Erythroblast (primary cell): ENCODE results near the gene TBC1D1.

Experiments used
- DNase-seq, 2 experiments: peaks; one replicate each; lab custom pipeline; 2025; lab: John Stamatoyannopoulos, UW
- GATA1 ChIP-seq: IDR thresholded peaks from 2 replicates; pipeline ENCODE4 v1.6.1; 2011; ENCODE audit warnings: low read depth, mild to moderate bottlenecking, control low read depth, low read length, moderate library complexity
- POLR2A ChIP-seq: IDR thresholded peaks from 2 replicates; pipeline ENCODE4 v1.6.1; 2011; ENCODE audit warnings: mild to moderate bottlenecking, low read length

Gene TBC1D1

GRCh38 chr4:37873386-37873785, 17.5 kb upstream of the TBC1D1 start:
- no peak for DNase-seq
- TF ChIP-seq POLR2A, result no peak

GRCh38 chr4:37876156-37876555, 14.7 kb upstream of the TBC1D1 start:
- no peak for DNase-seq
- TF ChIP-seq GATA1, result no peak
- no peak for TF ChIP-seq POLR2A

GRCh38 chr4:37879365-37879764, 11.5 kb upstream of the TBC1D1 start:
- DNase-seq, result no peak
- no peak for TF ChIP-seq POLR2A
- no peak for TF ChIP-seq GATA1

GRCh38 chr4:37881811-37882210, 9.1 kb upstream of the TBC1D1 start:
- no peak for DNase-seq
- TF ChIP-seq GATA1 (no peak), POLR2A (no peak)

- TF ChIP-seq POLR2A, result no peak
- no peak for TF ChIP-seq GATA1
- DNase-seq, result peak in 1 of 2 experiments; percentile 10
These were observed 8.1 kb upstream of the TBC1D1 start for GRCh38 chr4:37882665-37883296.

GRCh38 chr4:37884855-37885487, 5.9 kb upstream of the TBC1D1 start:
- no peak for DNase-seq
- no peak for TF ChIP-seq GATA1
- no peak for TF ChIP-seq POLR2A

GRCh38 chr4:37885496-37885895, 5.4 kb upstream of the TBC1D1 start:
- peak in 1 of 2 experiments; percentile 3 for DNase-seq
- TF ChIP-seq GATA1, result no peak
- TF ChIP-seq POLR2A, result no peak

GRCh38 chr4:37889849-37890800, 759 bp upstream of the TBC1D1 start:
- DNase-seq, result no peak
- no peak for TF ChIP-seq GATA1

GRCh38 chr4:37891260-37892159, 626 bp downstream of the TBC1D1 start:
- TF ChIP-seq GATA1, result no peak
- TF ChIP-seq POLR2A, result no peak
- no peak for DNase-seq

GRCh38 chr4:37892641-37893040, 1.8 kb downstream of the TBC1D1 start:
- TF ChIP-seq POLR2A, result no peak
- DNase-seq, result no peak

- DNase-seq, result no peak
- TF ChIP-seq GATA1 (no peak), POLR2A (no peak)
These were observed 2.3 kb downstream of the TBC1D1 start for GRCh38 chr4:37893164-37893563.

GRCh38 chr4:37895271-37895670, 4.4 kb downstream of the TBC1D1 start:
- no peak for TF ChIP-seq POLR2A
- no peak for TF ChIP-seq GATA1

GRCh38 chr4:37896206-37896860, 5.4 kb downstream of the TBC1D1 start:
- no peak for DNase-seq

More at GRCh38 chr4:37895271-37895670, 4.4 kb downstream of the TBC1D1 start:
- DNase-seq, result no peak

More at GRCh38 chr4:37896206-37896860, 5.4 kb downstream of the TBC1D1 start:
- TF ChIP-seq GATA1 (no peak), POLR2A (no peak)
